Urothelium cell line (cell line): ENCODE results near the gene ENPP1.
"Not testable (repeated sequence)": the region's sequence is repeated elsewhere in the genome, so short reads cannot be mapped to it uniquely, and the experiment has no call there.

ENCODE experiments used
- DNase-seq: peaks from one replicate; pipeline ENCODE4 v3.0.0; 2011; ENCODE audit warnings: low spot score, mixed read lengths
- FAIRE-seq: peaks from 2 replicates; lab custom pipeline; 2011; peaks lifted over from hg19 to GRCh38; lab: Jason Lieb, UNC

ENPP1 gene

DNA sequence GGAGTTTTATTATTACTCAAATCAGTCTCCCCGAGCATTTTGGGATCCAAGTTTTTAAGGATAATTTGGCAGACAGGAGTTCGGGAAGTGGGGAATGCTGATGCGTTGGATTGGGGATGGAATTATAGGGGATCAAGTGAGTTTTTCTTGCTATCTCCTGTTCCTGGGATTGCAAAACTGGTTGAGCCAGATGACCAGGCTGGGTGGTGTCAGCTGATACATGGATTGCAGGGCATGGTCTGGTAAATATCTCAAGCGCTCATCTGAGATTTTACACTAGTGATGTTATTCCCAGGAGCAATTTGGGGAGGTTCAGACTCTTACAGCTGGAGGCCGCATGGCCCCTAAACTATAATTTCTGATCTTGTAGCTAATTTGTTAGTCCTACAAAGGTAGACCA is 54.7 kb downstream of the ENPP1 start:
- no peak for FAIRE-seq

DNA sequence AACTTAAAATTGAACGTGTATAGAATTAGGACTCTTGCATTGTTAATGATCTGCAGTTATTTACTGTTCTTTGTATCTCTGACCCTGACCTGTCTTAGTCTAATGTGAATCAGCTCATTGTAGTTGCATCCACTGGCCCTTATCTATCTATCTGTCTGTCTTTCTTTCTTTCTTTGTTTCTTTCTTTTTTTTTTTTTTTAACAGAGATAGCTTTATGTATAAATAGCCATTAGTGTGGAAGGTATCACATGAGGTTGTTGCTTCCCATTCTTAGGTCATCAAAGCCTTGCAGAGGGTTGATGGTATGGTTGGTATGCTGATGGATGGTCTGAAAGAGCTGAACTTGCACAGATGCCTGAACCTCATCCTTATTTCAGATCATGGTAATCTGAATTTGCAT is 59.9 kb downstream of the ENPP1 start:
- DNase-seq (no peak), FAIRE-seq (no peak)

More for the DNA sequence above, 54.7 kb downstream of the ENPP1 start:
- no peak for DNase-seq

DNA sequence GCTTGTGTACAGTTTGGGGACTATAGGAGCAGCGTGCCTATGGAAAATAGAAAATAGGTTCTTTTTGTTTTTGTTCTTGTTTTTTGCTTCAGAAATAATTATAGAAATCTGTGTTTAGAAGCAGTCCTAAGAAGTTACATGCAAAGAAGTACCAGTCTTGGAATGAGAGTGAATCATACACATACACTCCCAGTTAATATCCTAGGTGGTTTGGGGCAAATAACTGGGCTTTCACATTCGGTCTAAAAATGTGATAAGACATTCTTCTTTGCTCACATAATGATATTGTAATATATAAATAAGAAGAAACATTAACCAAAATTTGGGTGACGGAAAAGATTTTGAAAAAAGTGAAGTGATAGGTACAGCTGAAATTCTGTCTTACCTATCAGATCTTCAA is 61.0 kb downstream of the ENPP1 start:
- FAIRE-seq (no peak), DNase-seq (no peak)

DNA sequence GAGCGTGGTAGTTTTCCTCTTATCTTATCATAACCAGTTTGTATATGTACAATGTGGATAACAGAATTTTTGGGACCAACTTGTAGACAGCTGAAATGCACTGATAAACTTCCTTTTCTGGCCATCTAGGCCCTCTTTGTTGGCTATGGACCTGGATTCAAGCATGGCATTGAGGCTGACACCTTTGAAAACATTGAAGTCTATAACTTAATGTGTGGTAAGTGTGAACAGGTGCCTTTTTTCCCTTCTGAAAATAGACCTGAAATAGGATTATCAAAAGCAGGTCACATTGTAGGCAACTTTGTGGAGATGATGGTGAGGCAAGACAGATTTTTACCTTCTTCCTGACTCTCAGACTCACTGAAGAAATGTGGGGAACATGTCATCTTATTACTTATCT is 67.8 kb downstream of the ENPP1 start:
- FAIRE-seq, result no peak
- DNase-seq, result no peak

DNA sequence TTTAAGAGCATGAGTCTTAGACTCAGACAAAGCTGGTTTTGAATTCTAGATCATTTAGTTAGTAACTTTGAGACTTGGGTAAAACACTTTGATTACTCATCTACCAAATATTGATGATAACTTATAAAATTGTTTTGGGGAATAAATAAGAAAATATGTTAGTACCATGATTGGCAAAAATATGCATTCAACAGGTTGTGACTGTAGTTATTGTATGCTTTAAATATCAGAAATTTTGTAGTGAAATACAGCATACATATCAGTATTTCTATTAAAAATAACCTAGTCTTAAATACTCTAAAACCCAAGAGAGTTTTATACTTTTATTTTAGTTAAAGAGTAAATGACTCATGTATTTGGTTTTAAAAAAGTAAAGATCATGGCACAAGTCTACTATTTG is 68.7 kb downstream of the ENPP1 start:
- FAIRE-seq, result no peak
- no peak for DNase-seq

DNA sequence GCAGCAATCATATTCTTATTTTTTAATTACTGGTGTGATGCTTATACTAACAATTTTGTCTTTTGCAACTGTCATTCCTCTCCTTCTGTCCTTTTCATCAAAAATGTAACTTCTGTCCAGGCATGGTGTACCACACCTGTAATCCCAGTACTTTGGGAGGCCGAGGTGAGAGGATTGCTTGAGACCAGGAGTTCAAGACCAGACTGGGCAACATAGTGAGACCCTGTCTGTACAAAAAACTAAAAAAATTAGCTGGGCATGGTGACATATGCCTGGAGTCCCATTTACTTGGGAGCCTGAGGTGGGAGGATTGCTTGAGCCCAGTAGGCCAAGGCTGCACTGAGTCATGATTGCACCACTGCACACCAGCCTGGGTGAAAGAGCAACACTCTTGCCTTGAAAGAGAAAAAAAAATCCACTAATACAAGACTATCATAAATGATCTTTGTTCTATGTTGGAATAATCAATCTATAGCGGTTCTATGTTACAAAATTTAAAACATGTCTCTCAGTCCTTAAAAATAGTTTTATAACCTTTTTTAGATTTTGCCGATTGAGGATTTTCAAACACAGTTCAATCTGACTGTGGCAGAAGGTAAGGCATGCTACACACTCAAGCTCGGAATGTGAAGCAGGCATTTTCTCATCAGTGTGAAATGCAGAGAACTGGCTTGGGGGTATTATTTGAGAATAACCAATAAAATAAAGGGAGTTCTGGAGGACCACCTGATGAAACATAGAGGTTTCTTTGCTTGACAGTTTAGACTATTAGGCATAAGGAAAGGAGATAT is 70.4 kb downstream of the ENPP1 start:
- FAIRE-seq, result no peak

DNA sequence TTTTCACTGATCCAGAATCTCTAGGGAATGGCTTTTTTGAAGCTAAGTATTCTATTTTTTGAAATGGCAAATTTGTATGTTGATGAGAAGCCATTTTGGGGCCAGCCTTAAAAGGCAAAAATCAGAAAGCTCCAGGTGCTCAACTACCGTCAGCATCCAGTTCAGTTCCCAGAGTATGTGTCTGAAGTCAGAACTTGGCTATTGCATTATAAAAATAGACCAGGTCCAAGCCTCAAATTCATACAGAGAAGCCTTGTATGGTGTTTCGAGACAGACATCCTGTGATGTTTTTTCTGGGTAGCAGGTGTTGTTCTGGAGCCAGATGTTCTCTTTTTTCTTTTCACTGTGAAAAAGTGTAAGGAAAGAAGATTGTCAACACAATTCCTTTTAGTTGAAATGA is 75.2 kb downstream of the ENPP1 start:
- DNase-seq, result no peak
- no peak for FAIRE-seq

More for the DNA sequence above, 70.4 kb downstream of the ENPP1 start:
- DNase-seq, result no peak

DNA sequence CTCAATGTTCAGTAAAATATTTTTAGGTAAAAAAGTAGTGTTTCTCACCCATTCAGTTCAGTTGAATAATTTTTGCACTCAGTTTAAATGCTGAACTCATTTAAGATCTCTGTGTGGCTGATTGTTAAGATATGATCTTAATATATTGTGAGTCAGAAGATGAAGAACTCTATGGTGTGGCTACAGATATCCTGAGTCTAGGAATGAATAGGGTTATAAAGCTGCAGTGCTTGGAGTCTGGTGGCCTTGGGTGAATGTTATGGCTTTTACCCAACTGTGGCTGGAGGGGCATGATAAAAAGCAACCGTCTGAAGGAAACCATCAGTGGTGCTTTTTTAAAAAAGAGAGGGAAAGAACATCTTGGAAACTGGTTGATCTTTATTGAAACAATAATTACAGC is 77.4 kb downstream of the ENPP1 start:
- no peak for FAIRE-seq
- DNase-seq, result no peak

DNA sequence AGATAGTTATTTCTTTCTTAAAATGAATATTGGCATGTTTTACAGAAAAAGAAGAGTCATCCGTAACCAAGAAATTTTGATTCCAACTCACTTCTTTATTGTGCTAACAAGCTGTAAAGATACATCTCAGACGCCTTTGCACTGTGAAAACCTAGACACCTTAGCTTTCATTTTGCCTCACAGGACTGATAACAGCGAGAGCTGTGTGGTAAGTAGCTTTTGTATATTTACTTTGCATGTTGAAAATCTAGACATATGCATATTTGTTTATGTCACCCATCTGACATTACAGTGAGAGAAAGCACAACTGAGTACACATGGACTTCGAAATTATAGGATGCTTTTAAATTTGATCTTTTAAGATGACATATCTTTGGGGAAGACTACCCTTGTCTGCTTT is 78.7 kb downstream of the ENPP1 start:
- no peak for FAIRE-seq
- DNase-seq, result no peak

DNA sequence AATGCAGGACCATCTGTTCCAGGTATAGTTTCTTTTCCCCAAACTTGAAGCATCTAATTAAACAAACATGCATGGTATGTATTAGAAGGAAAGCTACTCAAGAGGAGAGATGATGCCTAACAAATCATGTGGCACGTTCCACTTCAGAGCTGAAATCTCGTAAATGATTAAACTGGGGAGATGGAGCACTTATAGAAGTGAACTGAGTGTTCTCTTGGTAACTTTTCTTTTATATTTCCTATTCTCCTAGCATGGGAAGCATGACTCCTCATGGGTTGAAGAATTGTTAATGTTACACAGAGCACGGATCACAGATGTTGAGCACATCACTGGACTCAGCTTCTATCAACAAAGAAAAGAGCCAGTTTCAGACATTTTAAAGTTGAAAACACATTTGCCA is 82.3 kb downstream of the ENPP1 start:
- no peak for FAIRE-seq

DNA sequence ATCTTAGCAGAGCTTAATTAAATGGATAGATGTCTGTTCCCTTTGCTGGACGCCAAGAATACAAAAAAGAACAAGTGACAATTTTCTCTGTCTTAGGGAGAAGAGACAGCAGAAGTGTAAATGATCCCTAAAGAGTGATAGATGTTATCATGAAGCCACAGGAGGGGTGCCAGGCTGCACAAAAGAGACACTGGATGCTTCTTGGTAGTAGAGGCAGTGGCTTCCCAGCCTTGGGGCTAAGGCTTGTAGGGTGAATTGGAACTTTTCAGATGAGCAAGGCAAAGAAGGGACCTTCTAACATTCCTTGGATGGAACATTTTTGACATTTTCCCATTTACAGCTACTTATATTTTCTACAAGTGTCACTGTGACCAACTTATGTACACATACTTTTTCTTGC is 85.4 kb downstream of the ENPP1 start:
- FAIRE-seq (no peak), DNase-seq (no peak)

More for the DNA sequence above, 82.3 kb downstream of the ENPP1 start:
- DNase-seq, result no peak

DNA sequence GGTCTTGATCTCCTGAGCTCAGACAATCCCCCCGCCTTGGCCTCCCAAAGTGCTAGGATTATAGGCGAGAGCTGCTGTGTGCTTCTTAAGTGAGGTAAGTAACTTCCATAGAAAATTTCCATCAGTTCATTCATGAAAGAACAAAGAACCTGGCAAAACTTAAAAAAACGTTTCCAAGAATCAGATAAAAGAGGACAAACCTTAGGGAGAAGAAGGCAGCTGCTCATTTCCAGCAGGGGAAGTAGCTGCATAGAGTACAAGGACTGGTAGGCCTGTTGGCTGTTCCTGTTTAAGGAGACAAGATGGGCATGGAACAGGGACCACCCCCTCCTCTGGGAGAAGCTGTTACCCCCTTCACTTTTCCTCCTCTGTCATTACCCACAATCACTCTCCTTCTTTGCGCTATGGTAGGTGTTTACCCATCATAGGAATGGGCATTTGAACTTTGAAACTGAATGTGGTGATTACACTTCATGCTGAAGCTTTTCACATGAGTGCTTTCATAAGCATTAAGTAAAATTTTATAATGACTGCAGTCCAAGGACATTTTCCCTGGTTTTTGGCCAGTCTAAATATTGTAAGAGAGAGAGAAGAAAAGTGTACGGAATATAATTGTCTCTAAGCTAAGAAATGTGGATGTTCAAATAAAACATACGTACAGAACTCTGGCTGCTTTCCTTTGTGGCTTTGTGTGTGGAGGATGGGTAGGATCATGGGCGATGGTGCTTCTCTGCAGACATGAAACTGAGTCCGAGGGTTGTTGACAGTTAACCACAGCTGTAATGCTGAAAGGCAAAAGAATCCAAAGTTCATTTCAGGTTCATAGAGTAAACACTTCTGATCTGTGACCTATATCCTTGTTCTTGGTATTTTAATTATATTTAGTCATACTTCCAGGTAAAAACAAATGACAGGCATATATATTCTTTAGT is 86.9 kb downstream of the ENPP1 start:
- FAIRE-seq (no peak), DNase-seq (no peak)

DNA sequence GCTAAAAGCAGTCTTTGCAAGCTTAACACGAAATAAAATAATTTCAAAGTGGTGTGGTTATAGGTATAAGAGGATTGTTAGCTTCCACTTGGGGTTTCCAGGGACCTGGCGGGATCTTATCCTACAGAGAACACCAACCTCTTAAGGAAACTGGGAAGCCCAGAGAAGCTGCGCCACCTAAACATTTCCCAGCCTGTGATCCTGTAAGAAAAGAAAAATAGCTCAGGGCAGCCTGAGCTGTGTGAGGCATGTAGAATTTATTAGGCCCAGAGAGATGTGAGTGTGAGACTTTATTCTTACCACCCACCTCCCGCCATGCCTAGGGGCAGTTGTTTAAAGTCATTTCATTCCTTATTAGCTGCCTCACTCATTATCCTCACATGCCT is 89.2 kb downstream of the ENPP1 start:
- DNase-seq, result no peak
- no peak for FAIRE-seq

DNA sequence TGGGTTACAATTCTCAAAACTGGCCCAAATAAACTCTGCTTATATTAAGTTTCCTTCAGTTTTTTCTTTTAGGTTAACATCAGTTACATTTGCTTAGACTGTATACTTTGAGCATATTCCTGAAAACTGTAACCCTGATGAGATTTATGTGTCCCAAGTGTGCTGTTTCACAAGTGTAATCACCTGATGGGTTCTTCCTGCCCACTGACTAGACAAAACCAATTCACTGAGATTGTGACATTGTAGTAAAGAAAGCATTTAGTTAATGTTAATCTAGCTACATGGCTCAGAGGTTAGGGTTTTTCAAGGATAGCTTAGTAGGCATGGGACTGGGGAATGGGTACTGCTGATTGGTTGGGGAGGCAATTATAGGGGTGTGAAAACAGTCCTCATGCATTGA is 89.8 kb downstream of the ENPP1 start:
- DNase-seq (no peak), FAIRE-seq (no peak)

DNA sequence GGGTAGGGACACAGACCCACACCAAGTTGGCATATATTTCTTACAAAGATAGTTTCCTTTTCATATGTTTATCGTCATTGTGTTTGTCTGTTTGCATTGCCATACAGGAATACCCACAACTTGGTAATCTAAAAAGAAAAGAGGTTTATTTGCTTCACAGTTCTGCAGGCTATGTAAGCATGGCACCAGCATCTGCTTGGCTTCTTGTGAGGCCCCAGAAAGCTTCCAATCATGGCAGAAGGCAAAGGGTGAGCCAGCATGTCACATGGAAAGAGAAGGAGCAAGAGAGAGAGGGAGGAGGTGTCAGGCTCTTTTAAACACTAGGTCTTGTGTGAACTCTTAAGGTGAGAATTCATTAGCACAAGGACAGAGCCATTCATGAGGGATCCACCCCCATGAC is 90.9 kb downstream of the ENPP1 start:
- FAIRE-seq (no peak), DNase-seq (no peak)

DNA sequence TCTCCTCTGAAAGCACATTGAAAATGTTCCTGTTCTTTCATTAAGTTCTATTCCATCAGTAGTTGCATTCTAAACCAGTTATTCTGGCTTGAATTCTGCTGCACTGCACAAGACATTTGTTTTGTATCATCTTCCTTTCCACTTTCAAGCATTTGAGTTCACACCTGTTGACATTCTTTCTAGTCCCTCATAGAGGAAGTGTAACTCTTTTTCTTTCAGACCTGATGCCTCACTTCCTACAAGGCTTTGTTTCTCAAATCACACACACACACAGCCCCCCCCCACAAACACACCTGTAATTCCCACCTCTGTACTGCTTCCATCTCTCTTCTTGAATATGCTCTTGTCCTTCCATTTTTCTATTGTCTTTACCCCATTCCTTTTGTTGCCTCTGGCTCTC is 92.4 kb downstream of the ENPP1 start:
- DNase-seq (no peak), FAIRE-seq (no peak)

DNA sequence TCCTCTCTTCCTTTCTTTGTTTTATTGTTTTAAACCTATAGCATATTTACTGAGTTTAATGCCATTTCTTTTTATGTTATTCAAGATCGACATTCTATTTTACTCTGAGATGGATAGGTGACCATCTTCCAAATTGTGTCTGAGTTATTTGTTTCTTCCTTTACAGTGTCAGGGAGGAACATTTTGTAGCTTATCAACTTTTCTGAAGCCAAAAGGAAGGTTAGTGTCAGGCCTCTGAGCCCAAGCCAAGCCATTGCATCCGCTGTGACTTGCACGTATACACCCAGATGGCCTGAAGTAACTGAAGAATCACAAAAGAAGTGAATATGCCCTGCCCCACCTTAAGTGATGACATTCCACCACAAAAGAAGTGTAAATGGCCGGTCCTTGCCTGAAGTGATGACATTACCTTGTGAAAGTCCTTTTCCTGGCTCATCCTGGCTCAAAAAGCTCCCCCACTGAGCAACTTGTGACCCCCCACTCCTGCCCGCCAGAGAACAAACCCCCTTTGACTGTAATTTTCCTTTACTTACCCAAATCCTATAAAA is 93.6 kb downstream of the ENPP1 start:
- FAIRE-seq, DNase-seq: not testable (repeated sequence)

DNA sequence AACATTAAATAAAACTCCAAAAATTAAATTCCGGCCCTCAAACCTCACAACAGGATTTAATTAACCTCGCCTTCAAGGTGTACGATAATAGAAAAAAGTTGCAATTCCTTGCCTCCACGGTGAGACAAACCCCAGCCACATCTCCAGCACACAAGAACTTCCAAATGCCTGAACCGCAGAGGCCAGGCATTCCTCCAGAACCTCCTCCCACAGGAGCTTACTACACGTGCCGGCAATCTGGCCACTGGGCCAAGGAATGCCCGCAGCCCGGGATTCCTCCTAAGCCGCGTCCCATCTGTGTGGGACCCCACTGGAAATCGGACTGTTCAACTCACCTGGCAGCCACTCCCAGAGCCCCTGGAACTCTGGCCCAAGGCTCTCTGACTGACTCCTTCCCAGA is 95.9 kb downstream of the ENPP1 start:
- DNase-seq, FAIRE-seq: not testable (repeated sequence)

DNA sequence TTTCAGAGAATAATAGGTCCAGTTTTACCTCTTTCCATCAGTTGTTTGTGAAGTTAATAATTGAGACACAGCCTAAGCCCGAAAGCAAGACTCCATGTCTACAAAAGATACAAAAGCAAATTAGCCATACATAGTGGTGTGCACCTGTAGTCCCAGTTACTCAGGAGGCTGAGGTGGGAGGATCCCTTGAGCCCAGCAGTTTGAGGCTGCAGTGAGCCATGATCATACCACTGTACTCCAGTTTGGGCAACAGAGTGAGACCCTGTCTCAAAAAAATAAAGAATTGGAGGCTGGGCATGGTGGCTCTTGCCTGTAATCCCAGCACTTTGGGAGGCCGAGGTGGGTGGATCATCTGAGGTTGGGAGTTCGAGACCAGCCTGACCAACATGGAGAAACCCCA is 101.0 kb downstream of the ENPP1 start:
- FAIRE-seq, DNase-seq: not testable (repeated sequence)

DNA sequence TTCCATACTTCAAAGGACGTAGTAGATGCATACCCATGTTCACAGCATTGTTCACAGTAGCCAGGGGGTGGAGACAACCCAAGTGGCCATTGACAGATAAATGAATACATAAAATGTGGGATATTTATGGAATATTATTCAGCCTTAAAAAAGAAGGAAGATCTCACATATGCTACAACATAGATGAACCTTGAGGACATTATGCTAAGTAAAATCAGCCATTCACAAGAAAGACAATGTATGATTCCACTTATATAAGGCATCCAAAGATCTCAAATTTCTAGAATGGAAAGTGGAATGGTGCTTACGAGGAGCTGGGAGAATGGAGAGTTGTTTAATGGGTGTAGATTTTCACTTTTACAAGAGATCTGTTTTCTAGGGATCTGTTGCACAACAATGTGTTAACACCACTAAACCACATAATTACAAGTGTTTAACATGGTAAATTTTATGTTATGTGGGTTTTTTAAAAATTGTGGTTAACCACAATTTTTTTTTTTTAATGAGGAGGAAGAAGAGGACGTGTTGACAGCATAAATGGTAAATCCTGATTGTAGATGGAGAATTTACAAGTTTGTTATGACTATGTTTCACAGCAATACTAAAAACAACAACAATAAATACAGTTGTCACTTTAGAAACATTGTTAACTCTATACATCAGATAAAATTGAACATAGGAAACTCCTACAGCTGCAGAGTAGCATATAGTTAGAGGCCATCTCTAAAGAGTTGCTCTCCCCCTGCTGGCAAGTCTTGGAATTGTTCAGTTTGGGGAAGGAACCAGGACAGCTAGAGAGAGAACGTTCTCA is 101.8 kb downstream of the ENPP1 start:
- FAIRE-seq, result no peak
- DNase-seq, result peak; percentile 55

DNA sequence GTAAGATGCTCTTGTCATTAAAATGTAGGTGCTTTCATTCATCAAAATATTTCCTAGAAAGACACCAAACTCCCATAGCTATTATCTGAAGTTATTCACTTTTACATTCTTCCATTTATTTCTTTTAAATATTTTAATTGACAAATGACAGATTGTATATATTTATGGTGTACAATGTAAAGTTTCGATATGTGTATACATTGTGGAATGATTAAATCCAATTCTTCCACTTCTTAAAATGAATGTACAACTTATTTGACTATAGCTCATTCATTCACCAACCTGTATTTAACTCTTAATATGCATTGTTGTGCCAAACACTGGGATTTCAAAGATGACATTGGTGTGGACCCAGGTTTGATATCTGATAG is 102.4 kb downstream of the ENPP1 start:
- no peak for FAIRE-seq
- DNase-seq, result no peak
